Kidney epithelial cell (primary cell): ENCODE results near the gene MIPOL1. TPM values are rescaled to one million over a fixed set of nuclear protein-coding genes. Genes with fewer than 3 reads are reported as not detected.

Experiments
- DNase-seq: peaks from one replicate; pipeline ENCODE4 v3.0.0-alpha.2; 2010; ENCODE audit warnings: low read depth
- H3K27me3 ChIP-seq: 2 replicates; pipeline ENCODE4 v1.6.0; 2011; ENCODE audit warnings: low read length; ENCODE audit not compliant: control insufficient read depth, insufficient read depth
- H3K36me3 ChIP-seq: 2 replicates; pipeline ENCODE4 v1.5.1; 2011; ENCODE audit warnings: low read length; ENCODE audit not compliant: control insufficient read depth, insufficient read depth
- H3K4me3 ChIP-seq: 2 replicates; pipeline ENCODE4 v1.5.1; 2011; ENCODE audit warnings: low read depth, mild to moderate bottlenecking, control low read depth, low read length
- CTCF ChIP-seq: IDR thresholded peaks from 2 replicates; pipeline ENCODE4 v1.5.1; 2011; ENCODE audit warnings: mild to moderate bottlenecking, moderate library complexity, low read length, control low read depth, inconsistent platforms; ENCODE audit not compliant: insufficient read depth, poor library complexity, severe bottlenecking
- total RNA-seq: library from RNA; depleted of rRNA; stranded (reverse); fragments of >200 nt; gene quantifications from 2 replicates; pipeline ENCODE4 v1.2.3, GENCODE V29; 2015

Gene MIPOL1
- total RNA-seq, 1 donor from 2014 or later = 7.1 TPM

- no peak for DNase-seq
- H3K4me3 ChIP-seq = no peak overlapping the region
- H3K36me3 ChIP-seq = no peaks in the 10 kb centered on the region
- TF ChIP-seq CTCF = no peak
- H3K27me3 ChIP-seq = peaks cover 83% of the 10 kb centered on the region
Observed at GRCh38 chr14:37597914-37598746, 400.4 kb downstream of the MIPOL1 start.

GRCh38 chr14:37598747-37599506 is 401.2 kb downstream of the MIPOL1 start:
- DNase-seq = no peak
- Histone ChIP-seq H3K27me3 (peaks cover 84% of the 10 kb centered on the region), H3K36me3 (no peaks in the 10 kb centered on the region), H3K4me3 (no peak overlapping the region)
- TF ChIP-seq CTCF = no peak

- peaks cover 87% of the 10 kb centered on the region for H3K27me3 ChIP-seq
- H3K4me3 ChIP-seq = no peak overlapping the region
- no peak for DNase-seq
- no peak for TF ChIP-seq CTCF
- no peaks in the 10 kb centered on the region for H3K36me3 ChIP-seq
Observed at GRCh38 chr14:37599507-37600368, 402.0 kb downstream of the MIPOL1 start.

GRCh38 chr14:37600880-37601741 is 403.4 kb downstream of the MIPOL1 start:
- TF ChIP-seq CTCF = no peak
- Histone ChIP-seq H3K36me3 (no peaks in the 10 kb centered on the region), H3K27me3 (peaks cover 82% of the 10 kb centered on the region), H3K4me3 (no peak overlapping the region)
- no peak for DNase-seq

GRCh38 chr14:37601865-37602264 is 404.1 kb downstream of the MIPOL1 start:
- no peak for TF ChIP-seq CTCF
- Histone ChIP-seq H3K4me3 (no peak overlapping the region), H3K36me3 (no peaks in the 10 kb centered on the region), H3K27me3 (peaks cover 80% of the 10 kb centered on the region)
- DNase-seq = no peak
